ENCODE results near the gene BLNK. TPM values are rescaled to one million over a fixed set of nuclear protein-coding genes. Genes with fewer than 3 reads are reported as not detected.

Gene BLNK
- total RNA-seq (10 to 100 TPM in 1 of 2 donors, 1 to 10 TPM in 1; 7.8 to 18.7 TPM), polyA plus RNA-seq (1 to 10 TPM; 4.1 to 5.0 TPM)
- long read RNA-seq, donor 1, partial matches to known transcripts, result 0 of 1 reads
- long read RNA-seq, donor 1, other reads (novel, unspliced or antisense), result 0 of 1 reads
- long read RNA-seq, donor 2, result 0 reads
- long read RNA-seq, donor 3, result 0 reads
- long read RNA-seq, donor 4, result 0 reads
- long read RNA-seq, donor 5, partial matches to known transcripts, result 0 of 2 reads
- long read RNA-seq, donor 5, other reads (novel, unspliced or antisense), result 0 of 2 reads

DNA sequence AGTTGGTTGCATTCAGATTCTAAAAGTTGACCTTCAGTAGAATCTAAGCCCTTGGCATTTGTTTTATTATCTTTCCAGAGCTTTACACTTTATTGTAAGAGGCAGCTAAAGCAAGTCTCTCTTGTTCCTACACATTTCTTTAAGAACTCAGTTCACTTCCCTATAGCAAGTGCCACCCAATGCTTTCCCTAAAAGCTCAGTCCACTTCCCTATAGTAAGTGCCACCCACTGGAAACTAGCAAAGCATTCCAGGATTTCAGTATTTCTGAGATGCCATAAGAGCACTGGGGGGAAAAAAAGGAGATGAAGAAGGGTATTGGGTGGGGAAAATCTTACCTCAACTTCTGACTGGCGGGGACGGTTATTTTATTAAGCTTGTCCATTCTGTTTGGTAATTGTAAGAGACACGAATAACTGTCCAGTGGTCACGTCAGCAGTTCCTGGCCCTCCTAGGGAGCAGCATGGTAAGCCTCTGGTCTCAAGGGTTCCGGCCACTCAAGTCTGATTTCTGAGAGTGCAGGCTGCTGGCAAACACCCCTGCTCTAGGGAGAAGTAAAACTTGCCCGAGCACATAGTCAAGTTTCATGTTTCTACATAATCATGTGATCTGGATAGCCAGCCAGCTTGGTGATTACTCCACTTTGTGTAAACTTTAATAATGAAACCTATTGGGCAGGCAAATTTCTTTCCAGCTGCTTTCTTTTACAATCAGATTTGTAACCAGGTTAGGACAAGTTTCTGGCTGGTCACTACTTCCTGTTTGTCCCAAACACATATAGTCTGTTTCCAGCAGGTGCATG lies at the start of gene BLNK:
BLNK (minus strand) TSS at position 554 of the 800 bp plus-strand sequence; CDS start at position 383, 171 bp downstream.
- Histone ChIP-seq H3K9ac (ENCODE audit: insufficient read depth in 1 of 2, low read length in 2 of 2) (peak within 1 kb of the TSS; percentile 14 to 57), H3K27me3 (ENCODE audit: control insufficient read depth in 3 of 3, insufficient read depth in 3 of 3, low read length in 2 of 3) (no peaks in the 10 kb centered on the region), H3K9me3 (ENCODE audit: control insufficient read depth in 4 of 4, insufficient read depth in 3 of 4, low read length in 3 of 4) (peaks cover 0 to 2% (median 0%) of the 10 kb centered on the region in 4 donors), H3K4me3 (no peak within 1 kb of the TSS), H3K27ac (ENCODE audit: low read depth in 1 of 2, low read length in 1 of 2) (peak within 1 kb of the TSS in 1 of 2 donors; percentile 87), H3K36me3 (ENCODE audit: control insufficient read depth in 4 of 4, insufficient read depth in 4 of 4, low read length in 4 of 4) (no peaks in the 10 kb centered on the region), H3K4me1 (ENCODE audit: control insufficient read depth in 5 of 5, insufficient read depth in 5 of 5, low read length in 5 of 5) (peaks cover 2 to 28% (median 5%) of the 10 kb centered on the region in 5 donors)
- TF ChIP-seq, protein P1, sequence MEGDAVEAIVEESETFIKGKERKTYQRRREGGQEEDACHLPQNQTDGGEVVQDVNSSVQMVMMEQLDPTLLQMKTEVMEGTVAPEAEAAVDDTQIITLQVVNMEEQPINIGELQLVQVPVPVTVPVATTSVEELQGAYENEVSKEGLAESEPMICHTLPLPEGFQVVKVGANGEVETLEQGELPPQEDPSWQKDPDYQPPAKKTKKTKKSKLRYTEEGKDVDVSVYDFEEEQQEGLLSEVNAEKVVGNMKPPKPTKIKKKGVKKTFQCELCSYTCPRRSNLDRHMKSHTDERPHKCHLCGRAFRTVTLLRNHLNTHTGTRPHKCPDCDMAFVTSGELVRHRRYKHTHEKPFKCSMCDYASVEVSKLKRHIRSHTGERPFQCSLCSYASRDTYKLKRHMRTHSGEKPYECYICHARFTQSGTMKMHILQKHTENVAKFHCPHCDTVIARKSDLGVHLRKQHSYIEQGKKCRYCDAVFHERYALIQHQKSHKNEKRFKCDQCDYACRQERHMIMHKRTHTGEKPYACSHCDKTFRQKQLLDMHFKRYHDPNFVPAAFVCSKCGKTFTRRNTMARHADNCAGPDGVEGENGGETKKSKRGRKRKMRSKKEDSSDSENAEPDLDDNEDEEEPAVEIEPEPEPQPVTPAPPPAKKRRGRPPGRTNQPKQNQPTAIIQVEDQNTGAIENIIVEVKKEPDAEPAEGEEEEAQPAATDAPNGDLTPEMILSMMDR (IDR thresholded peaks at IDR 0.05; ENCODE audit: control extremely low read depth, extremely low read depth), result no peak
- ATAC-seq (ENCODE audit: insufficient read depth, low FRiP score) (peak; percentile 83), DNase-seq (peak; percentile 85 to 97 (median 94))
- WGBS, 2 donors, result 41 to 53% methylated on average over 6 of the region's 6 CpGs

DNA sequence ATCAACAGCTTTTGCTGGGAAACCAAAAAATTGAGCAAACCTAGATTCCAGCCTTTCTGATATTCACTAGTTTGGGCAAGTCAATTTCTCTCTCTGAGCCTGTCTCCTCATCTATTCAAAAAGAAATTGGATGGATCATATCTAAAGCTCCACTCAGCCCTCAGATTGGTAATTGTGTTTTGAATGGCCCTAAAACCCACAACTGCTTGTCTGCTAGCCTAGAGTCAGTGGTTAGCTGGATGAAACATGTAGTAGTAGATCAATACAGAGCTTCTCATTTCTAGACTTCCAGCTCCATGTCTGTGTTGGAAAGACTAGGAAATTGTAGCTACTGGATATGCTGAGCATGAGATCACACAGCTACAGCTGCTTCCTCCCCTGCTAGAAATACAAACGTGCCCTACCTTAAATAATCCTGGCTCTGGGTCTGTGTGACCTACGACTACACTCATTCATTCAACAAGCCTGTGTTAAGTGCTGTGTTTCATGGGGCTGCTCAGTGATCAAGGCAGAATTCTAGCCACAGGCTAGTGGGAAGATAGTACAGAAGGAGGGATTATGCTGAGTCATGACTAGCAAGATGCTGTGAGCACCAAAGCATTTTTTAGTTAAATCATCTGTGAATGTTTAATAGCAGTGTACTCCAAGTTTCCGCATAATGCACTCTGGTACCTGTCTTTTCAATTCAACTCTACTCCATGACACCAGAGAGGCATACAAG lies 48.5 kb upstream of the BLNK start:
- TF ChIP-seq, protein P1 (IDR thresholded peaks at IDR 0.05; ENCODE audit: control extremely low read depth, extremely low read depth), result no peak
- Histone ChIP-seq H3K27me3 (ENCODE audit: control insufficient read depth in 3 of 3, insufficient read depth in 3 of 3, low read length in 2 of 3) (peaks cover 0 to 6% (median 3%) of the 10 kb centered on the region in 3 donors), H3K36me3 (ENCODE audit: control insufficient read depth in 4 of 4, insufficient read depth in 4 of 4, low read length in 4 of 4) (no peaks in the 10 kb centered on the region), H3K9ac (ENCODE audit: insufficient read depth in 1 of 2, low read length in 2 of 2) (no peak overlapping the region), H3K9me3 (ENCODE audit: control insufficient read depth in 4 of 4, insufficient read depth in 3 of 4, low read length in 3 of 4) (peaks cover 0 to 2% (median 0%) of the 10 kb centered on the region in 4 donors), H3K4me3 (no peak overlapping the region), H3K27ac (ENCODE audit: low read depth in 1 of 2, low read length in 1 of 2) (no peak overlapping the region), H3K4me1 (ENCODE audit: control insufficient read depth in 5 of 5, insufficient read depth in 5 of 5, low read length in 5 of 5) (no peaks in the 10 kb centered on the region)
- no peak for ATAC-seq (ENCODE audit: insufficient read depth, low FRiP score)
- peak in 2 of 3 donors; percentile 17 to 30 for DNase-seq
- WGBS, 2 donors, result 41 to 45% methylated on average over 3 of the region's 3 CpGs

GRCh38 chr10:96317067-96317833 lies 45.9 kb upstream of the BLNK start:
- Histone ChIP-seq H3K4me1 (ENCODE audit: control insufficient read depth in 5 of 5, insufficient read depth in 5 of 5, low read length in 5 of 5) (no peaks in the 10 kb centered on the region), H3K36me3 (ENCODE audit: control insufficient read depth in 4 of 4, insufficient read depth in 4 of 4, low read length in 4 of 4) (no peaks in the 10 kb centered on the region), H3K27me3 (ENCODE audit: control insufficient read depth in 3 of 3, insufficient read depth in 3 of 3, low read length in 2 of 3) (peaks cover 0 to 6% (median 3%) of the 10 kb centered on the region in 3 donors), H3K9me3 (ENCODE audit: control insufficient read depth in 4 of 4, insufficient read depth in 3 of 4, low read length in 3 of 4) (no peaks in the 10 kb centered on the region), H3K27ac (ENCODE audit: low read depth in 1 of 2, low read length in 1 of 2) (no peak overlapping the region), H3K4me3 (no peak overlapping the region), H3K9ac (ENCODE audit: insufficient read depth in 1 of 2, low read length in 2 of 2) (no peak overlapping the region)
- TF ChIP-seq, protein P1 (IDR thresholded peaks at IDR 0.05; ENCODE audit: control extremely low read depth, extremely low read depth), result no peak
- 79 to 81% methylated on average over 4 of the region's 4 CpGs for WGBS, 2 donors
- ATAC-seq (ENCODE audit: insufficient read depth, low FRiP score), result no peak
- no peak for DNase-seq

Measured in lung (tissue), 16 donors.